Cortex of kidney (tissue), 1 donor: ENCODE measurements around the gene TFR2.
A peak's percentile ranks its signal among the peaks of the same experiment; 100 is the strongest.
"Not testable (repeated sequence)": the region's sequence is repeated elsewhere in the genome, so short reads cannot be mapped to it uniquely, and the experiment has no call there.

ENCODE experiments used
- DNase-seq: peaks from one replicate; lab custom pipeline; 2025; lab: John Stamatoyannopoulos, UW

The TFR2 gene

DNA sequence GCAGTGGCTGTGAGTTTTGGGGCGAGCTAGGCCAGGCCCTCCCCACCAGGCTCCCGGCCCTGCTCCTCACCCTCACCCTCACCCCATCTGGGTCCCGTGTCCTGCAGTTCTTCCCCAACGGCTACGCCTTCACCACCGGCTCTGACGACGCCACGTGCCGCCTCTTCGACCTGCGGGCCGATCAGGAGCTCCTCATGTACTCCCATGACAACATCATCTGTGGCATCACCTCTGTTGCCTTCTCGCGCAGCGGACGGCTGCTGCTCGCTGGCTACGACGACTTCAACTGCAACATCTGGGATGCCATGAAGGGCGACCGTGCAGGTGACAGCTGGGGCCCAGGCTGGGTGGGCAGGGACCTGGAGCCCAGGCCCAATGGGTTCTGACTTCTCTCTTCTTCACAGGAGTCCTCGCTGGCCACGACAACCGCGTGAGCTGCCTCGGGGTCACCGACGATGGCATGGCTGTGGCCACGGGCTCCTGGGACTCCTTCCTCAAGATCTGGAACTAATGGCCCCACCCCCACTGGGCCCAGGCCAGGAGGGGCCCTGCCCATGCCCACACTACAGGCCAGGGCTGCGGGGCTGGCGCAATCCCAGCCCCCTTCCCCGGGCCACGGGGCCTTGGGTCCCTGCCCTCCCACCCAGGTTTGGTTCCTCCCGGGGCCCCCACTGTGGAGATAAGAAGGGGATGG, 37.1 kb upstream of the TFR2 start:
- DNase-seq = no peak

DNA sequence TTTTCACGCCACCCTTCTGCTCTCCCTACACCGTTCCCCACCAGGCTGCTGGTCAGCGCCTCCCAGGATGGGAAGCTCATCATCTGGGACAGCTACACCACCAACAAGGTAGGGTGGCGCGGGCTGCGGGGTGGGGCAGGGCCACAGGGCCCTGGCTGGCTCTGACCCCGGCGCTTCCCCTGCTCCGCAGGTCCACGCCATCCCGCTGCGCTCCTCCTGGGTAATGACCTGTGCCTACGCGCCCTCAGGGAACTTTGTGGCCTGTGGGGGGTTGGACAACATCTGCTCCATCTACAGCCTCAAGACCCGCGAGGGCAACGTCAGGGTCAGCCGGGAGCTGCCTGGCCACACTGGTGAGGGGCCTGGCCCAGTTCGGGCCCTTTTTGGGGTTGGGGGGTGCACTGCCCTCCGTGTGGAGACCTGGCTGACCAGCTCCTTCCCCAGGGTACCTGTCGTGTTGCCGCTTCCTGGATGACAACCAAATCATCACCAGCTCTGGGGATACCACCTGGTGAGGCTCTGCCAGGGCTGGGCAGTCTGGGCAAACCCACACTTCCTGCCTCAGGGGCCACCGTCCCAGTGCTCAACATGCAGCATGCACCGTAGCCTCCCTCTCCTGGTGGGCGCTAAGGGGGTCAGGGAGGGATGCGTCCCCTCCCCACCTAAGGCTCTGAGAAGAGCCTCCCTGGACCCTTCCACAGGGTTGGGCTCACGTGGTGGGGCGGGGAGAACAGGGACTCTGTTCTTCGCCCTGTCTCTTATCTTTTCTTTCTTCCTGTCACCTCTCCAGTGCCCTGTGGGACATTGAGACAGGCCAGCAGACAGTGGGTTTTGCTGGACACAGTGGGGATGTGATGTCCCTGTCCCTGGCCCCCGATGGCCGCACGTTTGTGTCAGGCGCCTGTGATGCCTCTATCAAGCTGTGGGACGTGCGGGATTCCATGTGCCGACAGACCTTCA, 36.2 kb upstream of the TFR2 start:
- DNase-seq = no peak

DNA sequence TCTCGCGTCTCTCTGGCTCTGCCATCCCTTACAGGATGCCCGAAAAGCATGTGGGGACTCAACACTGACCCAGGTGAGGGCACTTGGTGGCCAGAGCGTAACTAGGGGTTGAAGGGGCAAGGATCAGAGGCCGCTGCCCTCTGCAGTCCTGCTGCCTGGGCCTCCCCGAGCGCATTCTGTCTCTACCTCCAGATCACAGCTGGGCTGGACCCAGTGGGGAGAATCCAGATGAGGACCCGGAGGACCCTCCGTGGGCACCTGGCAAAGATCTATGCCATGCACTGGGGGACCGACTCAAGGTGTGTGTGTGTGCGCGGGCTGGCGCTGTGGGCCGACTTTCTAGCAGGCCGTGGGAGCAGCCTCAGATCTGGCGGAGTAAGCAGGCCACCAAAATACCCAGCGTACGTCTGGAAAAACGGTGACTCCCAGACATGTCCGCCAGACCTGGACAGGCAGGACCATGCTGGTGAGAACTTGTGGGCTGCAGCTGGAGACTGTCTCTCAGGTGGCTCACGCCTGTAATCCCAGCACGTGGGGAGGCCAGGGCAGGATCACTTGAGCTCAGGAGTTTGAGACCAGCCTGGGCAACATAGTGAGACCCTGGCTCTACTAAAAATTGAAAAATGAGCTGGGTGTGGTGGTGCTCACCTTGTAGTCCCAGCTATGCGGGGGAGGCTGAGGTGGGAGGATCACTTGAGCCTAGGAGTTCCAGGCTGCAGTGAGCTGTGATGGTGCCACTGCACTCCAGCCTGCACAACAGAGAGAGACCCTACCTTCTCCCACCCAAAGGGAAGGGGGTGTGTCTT, 35.4 kb upstream of the TFR2 start:
- DNase-seq = no peak

DNA sequence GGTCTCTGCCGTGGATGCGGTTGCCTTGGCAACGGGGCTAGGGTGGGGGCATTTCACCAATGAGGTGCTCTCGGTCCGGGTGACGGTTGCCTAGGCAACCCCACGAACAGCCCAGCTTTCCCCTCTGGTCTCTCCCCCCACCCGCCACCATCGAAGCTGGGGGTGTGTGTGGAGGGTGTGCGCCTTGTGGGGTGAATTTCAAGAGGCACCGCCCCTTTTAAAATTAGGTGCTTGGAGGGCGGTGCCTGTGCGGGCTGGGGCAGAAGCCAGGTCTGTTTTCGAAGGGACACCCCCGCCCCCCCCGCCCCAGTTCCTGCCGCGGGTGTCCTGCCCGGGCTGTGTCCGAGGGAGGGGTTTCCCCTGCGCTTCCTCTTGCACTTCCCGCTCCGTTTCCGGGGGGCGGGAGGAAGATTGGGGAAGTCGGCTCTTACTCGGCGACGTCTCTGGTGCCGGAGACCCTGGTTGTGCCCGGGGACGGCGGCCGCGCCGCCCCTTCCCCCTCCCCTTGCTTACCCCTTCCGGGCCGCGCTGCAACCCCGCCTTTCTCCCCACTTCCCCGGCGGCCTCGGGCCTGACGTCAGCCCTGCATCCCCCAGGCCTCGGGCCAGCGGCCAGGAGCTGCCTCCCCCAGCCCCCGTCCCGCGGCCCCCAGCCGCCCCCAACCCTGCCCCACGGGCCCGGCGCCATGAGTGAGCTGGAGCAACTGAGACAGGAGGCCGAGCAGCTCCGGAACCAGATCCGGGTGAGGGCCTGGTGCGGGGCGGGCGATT, 34.4 kb upstream of the TFR2 start:
- no peak for DNase-seq

DNA sequence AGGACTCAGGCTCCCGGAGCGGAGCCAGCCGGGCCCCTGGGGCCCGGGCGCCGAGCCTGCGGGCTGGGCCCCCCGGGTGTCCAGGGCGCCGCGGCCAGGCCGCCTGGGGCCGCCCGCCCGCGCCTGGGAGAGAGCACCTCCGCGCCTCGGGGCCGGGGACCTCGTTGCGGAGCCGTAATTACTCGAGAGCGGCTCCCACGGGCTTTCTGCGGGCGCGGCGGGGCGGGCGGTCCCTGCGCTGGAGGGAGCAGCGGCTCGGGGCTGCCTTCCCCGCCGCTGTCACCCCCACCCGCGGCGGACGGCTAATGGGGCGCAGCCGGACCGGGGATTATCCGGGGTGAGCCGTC, 33.7 kb upstream of the TFR2 start:
- no peak for DNase-seq

DNA sequence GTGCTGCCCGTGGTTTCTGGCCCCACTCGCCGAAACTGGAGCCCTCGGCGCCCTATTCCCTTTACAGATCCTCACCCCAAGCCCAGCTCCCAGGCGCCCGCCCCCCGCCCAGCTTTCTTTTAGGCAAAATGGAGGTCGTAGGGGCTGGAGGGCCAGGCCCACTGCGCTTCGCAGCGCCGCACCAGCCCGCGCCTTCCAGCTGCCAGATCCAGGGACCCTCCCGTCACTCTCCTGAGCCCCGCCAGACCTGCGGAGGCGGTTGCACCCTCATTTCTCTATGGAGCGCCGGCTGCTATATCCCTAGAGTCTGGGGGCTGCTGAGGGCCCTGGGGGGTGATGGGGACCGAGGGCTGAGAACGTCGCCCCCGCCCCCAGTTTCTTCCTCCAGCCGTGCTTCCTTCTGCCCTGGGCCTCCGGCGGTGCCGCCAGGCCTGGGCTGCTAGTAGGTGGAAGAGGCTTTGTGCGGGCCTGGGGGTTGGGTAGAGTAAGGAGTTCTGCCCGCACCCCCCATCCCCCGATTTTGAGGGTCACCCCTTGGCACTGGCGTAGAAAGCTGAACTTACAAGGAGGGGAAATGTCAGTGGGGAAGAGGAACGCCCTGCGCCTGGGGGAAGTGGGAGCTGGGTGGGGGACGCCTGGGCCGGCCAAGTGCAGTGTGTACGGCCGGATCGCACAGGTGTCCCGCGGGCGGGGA, 33.2 kb upstream of the TFR2 start:
- no peak for DNase-seq

DNA sequence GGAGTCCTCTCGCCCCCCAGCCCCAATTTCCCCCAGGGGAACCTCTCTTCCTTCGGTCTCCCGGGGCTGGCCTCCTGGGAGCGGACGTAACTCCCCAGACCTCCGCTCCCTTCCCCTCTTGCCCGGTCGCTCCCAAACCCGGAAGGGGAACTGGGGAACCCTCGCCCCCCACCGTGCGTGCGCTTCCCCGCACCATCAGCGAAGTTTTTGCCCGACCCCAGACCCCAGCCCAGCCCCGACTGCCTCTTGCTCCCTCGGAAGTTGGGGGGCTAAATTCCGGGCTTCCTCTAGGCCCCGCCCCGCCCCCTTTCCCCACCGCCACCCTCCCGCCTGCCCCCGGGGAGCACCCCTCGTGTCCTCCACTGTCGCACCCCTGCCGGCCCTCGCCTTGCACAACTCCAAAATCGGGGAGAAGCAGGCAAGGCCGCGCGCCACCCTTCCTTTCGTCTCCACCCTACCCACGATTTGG, 32.6 kb upstream of the TFR2 start:
- no peak for DNase-seq

DNA sequence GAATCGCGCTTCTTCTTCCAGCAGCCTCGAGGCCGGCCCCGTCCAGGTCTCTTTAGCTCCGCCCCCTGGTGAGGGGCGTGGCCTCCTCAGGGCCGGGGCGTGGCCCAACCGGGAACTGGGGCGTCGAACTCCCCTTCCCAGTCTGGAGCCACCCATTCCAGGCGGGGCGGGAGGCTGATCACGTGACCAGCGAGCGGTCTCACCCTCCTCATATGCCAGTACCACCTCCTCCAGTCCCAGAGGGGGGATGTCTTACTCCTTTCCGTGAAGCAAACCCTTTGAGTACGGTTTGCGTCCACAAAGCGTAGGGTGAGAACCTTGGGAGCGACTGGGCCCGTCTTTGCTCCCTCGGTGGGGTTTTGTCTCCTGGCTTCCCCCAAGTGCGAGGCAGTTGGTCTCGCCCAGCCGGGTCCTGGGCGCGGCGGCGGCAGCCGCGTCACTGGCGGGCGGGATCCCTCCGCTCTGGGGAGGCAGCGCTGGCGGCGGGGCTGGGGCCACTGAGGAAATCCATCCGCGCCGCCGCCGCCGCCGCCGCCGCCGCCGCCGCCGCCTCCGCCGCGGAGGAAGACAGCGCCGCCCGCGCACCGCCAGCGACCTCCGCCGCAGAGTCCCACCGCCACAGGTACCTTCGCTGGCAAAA, 32.1 kb upstream of the TFR2 start, which contains the start of gene GNB2:
Gene GNB2 (plus strand): TSS at position 439 of the 640 bp plus-strand sequence. CDS start 2,526 bp downstream, outside the sequence.
- DNase-seq = peak; percentile 96

DNA sequence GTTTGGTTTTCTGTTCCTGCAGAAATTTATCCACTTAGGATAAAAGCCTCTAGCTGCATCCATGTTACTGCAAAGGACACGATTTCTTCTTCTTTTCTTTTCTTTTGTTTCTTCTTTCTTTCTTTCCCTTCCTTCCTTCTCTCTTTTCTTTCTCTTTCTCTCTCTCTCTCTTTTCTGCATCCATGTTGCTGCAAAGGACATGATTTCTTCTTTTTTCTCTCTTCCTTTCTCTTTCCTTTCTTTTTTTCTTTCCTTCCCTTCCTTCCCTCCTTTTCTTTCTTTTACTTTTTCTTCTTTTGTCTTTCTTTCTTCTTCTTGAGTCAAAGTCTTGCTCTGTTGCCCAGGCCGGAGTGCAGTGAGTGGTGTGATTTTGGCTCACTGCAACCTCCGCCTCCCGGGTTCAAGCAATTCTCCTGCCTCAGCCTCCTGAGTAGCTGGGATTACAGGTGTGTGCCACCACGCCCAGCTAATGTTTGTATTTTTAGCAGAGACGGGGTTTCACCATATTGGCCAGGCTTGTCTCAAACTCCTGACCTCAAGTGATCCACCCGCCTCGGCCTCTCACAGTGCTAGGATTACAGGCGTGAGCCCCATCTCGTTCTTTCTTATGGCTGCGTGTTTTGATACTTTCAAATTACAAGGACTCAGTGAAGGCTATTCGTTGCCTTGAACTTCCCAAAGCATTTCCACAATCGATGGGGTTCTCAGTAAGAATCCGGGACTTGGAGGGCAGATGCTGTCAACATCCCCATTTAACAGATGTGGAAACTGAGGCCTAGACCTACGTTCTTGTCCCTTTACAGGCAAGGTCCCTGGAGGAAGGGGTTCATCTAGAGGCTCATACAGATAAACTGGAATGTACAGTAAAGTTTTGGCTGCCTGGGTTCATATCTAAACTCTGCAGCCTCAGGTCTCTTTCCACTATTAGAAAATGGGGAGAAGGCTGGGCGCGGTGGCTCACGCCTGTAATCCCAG, 30.3 kb upstream of the TFR2 start:
- DNase-seq = no peak

DNA sequence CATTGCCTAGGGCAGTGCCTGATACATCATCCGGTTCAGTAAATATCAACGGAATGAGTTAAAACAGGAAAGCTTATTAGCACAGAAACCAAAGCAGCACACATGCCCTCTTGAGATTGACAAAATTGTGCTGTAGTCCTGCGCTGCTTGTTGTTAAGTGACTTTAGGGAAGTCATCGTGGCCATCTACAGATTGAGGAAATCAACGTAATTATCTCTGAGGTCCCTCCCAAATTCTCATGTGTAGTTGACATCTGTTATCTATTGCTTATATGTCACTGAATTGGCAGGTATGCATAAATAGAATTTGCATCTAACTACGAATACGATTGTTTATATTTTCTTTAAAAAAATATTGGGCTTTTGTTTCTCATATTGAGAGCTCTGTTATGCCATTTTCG, 28.7 kb upstream of the TFR2 start:
- no peak for DNase-seq

DNA sequence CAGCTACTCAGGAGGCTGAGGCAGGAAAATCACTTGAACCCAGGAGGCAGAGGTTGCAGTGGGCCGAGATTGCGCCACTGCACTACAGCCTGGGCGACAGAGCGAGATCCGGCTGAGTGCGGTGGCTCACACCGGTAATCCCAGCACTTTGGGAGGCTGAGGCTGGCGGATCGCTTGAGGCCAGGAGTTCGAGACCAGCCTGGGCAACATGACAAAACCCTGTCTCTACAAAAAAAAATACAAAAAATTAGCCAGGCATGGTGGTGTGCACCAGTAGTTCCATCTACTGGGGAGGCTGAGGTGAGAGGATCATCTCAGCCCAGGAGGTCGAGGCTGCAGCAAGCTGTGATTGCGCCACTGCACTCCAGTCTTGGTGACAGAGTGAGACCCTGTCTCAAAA, 27.8 kb upstream of the TFR2 start:
- DNase-seq = not testable (repeated sequence)

DNA sequence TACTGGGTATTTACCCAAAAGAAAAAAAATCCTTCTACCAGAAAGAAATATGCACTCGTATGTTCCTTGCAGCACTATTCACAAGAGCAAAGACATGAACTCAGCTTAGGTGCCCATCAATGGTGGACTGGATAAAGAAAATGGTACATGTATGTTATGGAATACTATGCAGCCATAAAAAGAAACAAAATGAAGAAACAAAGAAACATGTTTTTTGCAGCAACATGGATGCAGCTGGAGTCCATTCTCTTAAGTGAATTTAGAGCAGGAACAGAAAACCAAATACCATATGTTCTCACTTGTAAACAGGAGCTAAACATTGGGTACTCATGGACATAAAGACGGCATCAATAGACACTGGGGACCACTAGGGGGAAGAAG, 26.7 kb upstream of the TFR2 start:
- DNase-seq = no peak

DNA sequence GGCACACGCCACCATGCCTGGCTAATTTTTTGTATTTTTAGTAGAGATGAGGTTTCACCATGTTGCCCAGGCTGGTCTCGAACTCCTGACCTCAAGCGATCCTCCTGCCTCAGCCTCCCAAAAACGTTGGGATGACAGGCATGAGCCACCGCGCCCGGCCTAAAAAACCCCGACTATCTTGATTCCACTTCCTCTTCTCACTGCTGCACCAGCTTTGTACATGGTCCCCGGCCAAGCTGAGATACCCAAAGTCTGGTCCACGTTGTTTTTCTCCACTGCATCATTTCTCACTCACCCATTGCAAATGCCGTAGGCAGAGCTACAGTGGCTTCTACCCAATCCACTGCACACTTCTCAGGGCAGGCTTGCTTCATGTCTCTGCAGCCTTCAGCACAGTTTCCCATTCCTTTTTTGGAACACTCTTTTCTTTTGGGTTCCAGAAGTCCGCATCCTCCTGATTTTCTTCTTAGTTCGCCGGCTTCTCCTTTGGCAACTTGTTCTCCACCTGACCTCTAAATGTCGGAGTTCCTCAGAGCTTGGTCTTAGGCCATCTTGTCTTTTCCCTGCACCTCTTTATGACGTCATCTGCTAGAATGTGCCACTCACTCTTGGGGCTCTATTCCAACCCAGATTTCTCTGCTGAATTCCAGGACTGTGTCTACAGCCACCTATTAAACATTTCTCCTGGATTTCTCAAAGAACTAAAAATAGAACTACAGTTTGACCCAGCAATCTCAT, 26.1 kb upstream of the TFR2 start:
- DNase-seq = no peak

DNA sequence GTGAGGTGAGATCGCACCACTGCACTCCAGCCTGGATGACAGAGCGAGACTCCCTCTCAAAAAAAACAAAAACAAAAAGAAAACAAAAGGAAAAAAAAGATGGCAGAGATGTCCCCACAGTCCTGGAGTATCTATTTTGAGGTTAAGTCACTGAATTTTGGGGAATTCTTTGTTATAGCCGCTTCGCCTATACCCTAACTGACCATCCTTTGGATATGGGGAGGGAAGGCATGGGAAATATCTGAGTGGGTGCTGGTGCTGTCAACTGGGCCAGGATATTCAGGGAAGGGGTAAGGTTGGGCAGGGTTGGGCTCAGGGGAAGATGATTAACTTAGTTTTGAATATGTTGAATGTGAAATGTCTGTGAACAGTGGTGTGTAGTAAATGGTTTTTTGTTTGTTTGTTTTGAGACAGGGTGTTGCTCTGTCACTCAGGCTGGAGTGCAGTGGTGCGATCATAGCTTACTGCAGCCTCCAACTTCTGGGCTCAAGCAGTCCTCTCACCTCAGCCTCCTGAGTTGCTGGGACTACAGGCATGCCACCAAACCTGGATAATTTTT, 23.9 kb upstream of the TFR2 start:
- DNase-seq = no peak

DNA sequence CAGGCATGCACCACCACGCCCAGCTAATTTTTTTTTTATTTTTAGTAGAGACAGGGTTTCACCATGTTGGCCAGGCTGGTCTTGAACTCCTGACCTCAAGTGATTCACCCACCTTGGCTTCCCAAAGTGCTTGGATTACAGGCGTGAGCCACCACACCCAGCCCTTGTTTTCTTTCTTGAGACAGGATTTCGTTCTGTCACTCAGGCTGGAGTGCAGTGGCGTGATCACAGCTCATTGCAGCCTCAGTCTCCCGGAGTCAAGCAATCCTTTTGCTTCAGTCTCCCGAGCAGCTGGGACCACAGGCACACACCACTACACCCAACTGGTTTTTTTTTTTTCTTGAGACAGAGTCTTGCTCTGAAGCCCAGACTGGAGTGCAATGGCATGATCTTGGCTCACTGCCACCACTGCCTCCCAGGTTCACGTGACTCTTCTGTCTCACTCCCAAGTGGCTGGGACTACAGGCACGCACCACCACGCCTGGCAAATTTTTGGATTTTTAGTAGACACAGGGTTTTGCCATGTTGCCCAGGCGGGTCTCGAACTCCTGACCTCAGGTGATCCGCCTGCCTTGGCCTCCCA, 20.9 kb upstream of the TFR2 start:
- not testable (repeated sequence) for DNase-seq

DNA sequence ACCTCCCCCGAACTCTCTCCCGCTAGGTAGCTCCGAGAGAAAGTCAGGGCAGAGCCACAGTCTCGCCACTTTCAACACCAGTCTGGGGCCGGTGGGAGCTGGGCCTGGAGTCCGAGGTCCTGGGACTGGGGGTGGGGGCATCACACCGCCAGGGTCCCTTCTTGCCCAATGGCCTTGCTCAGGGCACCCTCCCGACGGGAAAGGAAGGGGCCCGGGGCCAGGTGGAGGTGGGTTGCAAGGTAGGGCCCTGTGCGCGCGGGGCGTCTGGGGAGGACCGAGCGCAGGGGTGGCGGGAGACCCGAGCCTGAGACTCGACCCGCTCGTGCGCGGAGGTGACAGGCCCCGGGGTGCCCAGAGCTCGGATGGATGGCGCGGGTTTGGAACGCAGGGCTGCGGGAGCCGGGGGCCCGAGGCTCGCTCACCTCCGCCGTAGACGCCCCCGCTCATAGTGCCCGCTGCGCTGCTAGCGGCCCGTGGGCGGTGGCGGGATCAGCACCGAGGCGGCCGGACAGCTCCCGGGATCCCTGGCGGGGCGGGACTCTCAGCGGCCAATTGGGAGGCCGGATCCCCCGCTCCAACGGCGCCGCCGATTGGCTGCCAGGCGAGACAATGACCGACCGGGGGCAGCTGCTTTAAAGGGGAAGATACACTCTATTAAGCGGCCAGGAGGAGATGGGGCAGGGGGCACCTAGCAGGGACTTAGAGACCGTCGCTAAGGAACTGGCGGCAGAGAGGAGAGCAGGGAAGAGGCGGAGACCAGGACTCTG, 14.7 kb upstream of the TFR2 start, which contains the start of gene ACTL6B:
Gene ACTL6B (minus strand): TSS at position 541 of the 767 bp plus-strand sequence. CDS start 94 bp downstream, at position 447.
- no peak for DNase-seq
